NT2/D1 (cell line): Measurements from ENCODE around the gene CDON.

Source experiments
- YY1 ChIP-seq: IDR thresholded peaks from 2 replicates; pipeline ENCODE4 v1.6.1; 2011; ENCODE audit not compliant: insufficient read length, insufficient read depth
- ZNF274 ChIP-seq: IDR thresholded peaks from 2 replicates; pipeline ENCODE4 v1.6.1; 2011; ENCODE audit warnings: mild to moderate bottlenecking, low read depth, low read length

GRCh38 chr11:126104420-126104819, 41.8 kb upstream of the CDON start:
- TF ChIP-seq YY1, result no peak
- no peak for TF ChIP-seq ZNF274
